Neural cell (in vitro differentiated cells): ENCODE data around the gene RAMP3.

Source experiments
- EP300 ChIP-seq: fragments of 450-650 bp; conservative IDR thresholded peaks from 2 replicates; pipeline ENCODE4 v1.6.1; 2014; ENCODE audit warnings: antibody characterized with exemption, mild to moderate bottlenecking, moderate library complexity; ENCODE audit not compliant: poor library complexity, severe bottlenecking
- EZH2 ChIP-seq: fragments of 200-600, 300-800 bp; shearing (Covaris generic), sonication (generic); IDR thresholded peaks from 2 replicates; pipeline ENCODE4 v1.6.1; 2014; ENCODE audit warnings: antibody characterized with exemption, low read length, borderline replicate concordance, mild to moderate bottlenecking; ENCODE audit not compliant: insufficient read depth, poor library complexity, severe bottlenecking
- POLR2AphosphoS5 ChIP-seq: IDR thresholded peaks from 2 replicates; pipeline ENCODE4 v1.6.1; 2012
- RAD21 ChIP-seq: fragments of 450-650 bp; conservative IDR thresholded peaks from 2 replicates; pipeline ENCODE4 v1.6.1; 2014; ENCODE audit warnings: antibody characterized with exemption, mild to moderate bottlenecking, moderate library complexity
- SMC3 ChIP-seq: fragments of 450-650 bp; conservative IDR thresholded peaks from 2 replicates; pipeline ENCODE4 v1.6.1; 2014; ENCODE audit warnings: antibody characterized with exemption, mild to moderate bottlenecking, moderate library complexity; ENCODE audit not compliant: poor library complexity
- TAF1 ChIP-seq: IDR thresholded peaks from 2 replicates; pipeline ENCODE4 v1.6.1; 2012; ENCODE audit warnings: low read depth
- TF ChIP-seq, protein P1 (sequence below): fragments of 450-650 bp; IDR thresholded peaks from 2 replicates; pipeline ENCODE4 v1.5.1; 2014; ENCODE audit warnings: antibody characterized with exemption, mild to moderate bottlenecking, moderate library complexity; ENCODE audit not compliant: poor library complexity, severe bottlenecking
- TF ChIP-seq, protein P2 (sequence below): IDR thresholded peaks from 2 replicates; pipeline ENCODE4 v1.6.1; 2012; ENCODE audit warnings: borderline replicate concordance

DNA sequence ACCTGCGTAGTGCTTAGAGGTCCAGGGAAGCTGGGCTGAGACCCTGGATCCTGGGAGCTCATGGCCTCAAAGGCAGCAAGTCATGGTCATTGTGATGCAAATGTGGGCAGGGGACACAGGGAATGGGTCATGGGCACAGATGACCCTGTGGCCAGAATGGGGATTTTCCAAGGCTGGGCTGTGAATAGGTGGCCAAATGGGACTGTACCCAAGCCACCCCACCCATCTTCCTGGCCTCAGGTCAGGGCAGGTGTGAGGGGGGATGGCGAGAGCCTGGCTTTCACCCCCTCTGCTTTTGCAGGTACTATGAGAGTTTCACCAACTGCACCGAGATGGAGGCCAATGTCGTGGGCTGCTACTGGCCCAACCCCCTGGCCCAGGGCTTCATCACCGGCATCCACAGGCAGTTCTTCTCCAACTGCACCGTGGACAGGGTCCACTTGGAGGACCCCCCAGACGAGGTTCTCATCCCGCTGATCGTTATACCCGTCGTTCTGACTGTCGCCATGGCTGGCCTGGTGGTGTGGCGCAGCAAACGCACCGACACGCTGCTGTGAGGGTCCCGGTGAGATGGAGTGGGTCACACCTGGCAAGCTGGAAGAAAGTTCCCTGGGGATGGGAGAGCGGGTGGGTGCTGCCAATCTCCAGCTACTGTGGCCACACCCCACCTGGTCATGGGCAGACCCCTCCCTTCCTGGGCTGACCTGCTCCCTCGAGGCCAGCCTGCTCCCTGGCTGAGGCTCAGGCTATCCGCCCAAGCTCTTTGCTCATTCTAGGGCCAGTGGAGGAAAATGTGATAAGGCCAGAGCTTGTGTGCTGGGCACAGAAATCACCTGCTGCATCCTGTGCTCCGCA is 25.5 kb downstream of the RAMP3 start:
- TF ChIP-seq, protein P1, sequence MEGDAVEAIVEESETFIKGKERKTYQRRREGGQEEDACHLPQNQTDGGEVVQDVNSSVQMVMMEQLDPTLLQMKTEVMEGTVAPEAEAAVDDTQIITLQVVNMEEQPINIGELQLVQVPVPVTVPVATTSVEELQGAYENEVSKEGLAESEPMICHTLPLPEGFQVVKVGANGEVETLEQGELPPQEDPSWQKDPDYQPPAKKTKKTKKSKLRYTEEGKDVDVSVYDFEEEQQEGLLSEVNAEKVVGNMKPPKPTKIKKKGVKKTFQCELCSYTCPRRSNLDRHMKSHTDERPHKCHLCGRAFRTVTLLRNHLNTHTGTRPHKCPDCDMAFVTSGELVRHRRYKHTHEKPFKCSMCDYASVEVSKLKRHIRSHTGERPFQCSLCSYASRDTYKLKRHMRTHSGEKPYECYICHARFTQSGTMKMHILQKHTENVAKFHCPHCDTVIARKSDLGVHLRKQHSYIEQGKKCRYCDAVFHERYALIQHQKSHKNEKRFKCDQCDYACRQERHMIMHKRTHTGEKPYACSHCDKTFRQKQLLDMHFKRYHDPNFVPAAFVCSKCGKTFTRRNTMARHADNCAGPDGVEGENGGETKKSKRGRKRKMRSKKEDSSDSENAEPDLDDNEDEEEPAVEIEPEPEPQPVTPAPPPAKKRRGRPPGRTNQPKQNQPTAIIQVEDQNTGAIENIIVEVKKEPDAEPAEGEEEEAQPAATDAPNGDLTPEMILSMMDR: no peak
- TF ChIP-seq EZH2 (no peak), POLR2AphosphoS5 (no peak), SMC3 (no peak), EP300 (no peak), TAF1 (no peak), RAD21 (no peak)
- TF ChIP-seq, protein P2, sequence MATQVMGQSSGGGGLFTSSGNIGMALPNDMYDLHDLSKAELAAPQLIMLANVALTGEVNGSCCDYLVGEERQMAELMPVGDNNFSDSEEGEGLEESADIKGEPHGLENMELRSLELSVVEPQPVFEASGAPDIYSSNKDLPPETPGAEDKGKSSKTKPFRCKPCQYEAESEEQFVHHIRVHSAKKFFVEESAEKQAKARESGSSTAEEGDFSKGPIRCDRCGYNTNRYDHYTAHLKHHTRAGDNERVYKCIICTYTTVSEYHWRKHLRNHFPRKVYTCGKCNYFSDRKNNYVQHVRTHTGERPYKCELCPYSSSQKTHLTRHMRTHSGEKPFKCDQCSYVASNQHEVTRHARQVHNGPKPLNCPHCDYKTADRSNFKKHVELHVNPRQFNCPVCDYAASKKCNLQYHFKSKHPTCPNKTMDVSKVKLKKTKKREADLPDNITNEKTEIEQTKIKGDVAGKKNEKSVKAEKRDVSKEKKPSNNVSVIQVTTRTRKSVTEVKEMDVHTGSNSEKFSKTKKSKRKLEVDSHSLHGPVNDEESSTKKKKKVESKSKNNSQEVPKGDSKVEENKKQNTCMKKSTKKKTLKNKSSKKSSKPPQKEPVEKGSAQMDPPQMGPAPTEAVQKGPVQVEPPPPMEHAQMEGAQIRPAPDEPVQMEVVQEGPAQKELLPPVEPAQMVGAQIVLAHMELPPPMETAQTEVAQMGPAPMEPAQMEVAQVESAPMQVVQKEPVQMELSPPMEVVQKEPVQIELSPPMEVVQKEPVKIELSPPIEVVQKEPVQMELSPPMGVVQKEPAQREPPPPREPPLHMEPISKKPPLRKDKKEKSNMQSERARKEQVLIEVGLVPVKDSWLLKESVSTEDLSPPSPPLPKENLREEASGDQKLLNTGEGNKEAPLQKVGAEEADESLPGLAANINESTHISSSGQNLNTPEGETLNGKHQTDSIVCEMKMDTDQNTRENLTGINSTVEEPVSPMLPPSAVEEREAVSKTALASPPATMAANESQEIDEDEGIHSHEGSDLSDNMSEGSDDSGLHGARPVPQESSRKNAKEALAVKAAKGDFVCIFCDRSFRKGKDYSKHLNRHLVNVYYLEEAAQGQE: no peak
